Right lobe of liver (tissue), 6 donors: ENCODE results near the gene MESP2. TPM values are rescaled to one million over a fixed set of nuclear protein-coding genes. Genes with fewer than 3 reads are reported as not detected.

Experiments used
- ATAC-seq, 4 donors: fragments of 200-7000 bp; cut with Tn5 transposase; one replicate each; pipeline ENCODE4 v1.9.1; 2020; ENCODE audit warnings: mild to moderate bottlenecking in 4 of 4, moderate library complexity in 4 of 4
- DNase-seq, 3 donors: peaks; one replicate each; pipeline ENCODE4 v3.0.0-alpha.2; 2020
- H3K27ac ChIP-seq, 3 donors: fragments of 200-600 bp; one replicate each; pipeline ENCODE4 v1.8.0; 2022
- H3K27me3 ChIP-seq, 2 donors: fragments of 200-600 bp; one replicate each; pipeline ENCODE4 v1.8.0; 2022
- H3K36me3 ChIP-seq, 4 donors: fragments of 200-600 bp; sonication (generic) in 1 of 4; one replicate each; pipeline versions ENCODE4 v1.5.1 to v1.8.0; 2017 to 2022; ENCODE audit warnings: control low read depth in 1 of 4
- H3K4me1 ChIP-seq, 4 donors: fragments of 200-600 bp; sonication (generic) in 1 of 4; one replicate each; pipeline versions ENCODE4 v1.5.1 to v1.8.0; 2017 to 2022; ENCODE audit warnings: control low read depth in 1 of 4
- H3K4me3 ChIP-seq, 3 donors: fragments of 200-600 bp; one replicate each; pipeline ENCODE4 v1.8.0; 2022
- H3K9me3 ChIP-seq, 4 donors: fragments of 200-600 bp; sonication (generic) in 1 of 4; one replicate each; pipeline versions ENCODE4 v1.5.1 to v1.8.0; 2017 to 2022; ENCODE audit warnings: control low read depth in 1 of 4
- CTCF ChIP-seq, 4 donors: fragments of 200-600 bp in 3 of 4; fragments of 450-650 bp in 1 of 4; IDR thresholded peaks; one replicate each; pipeline versions ENCODE4 v1.5.1 to v1.8.0; 2016 to 2022; ENCODE audit warnings: antibody characterized with exemption in 4 of 4, mild to moderate bottlenecking in 2 of 4
- POLR2A ChIP-seq: fragments of 450-650 bp; IDR thresholded peaks from one replicate; pipeline ENCODE4 v1.6.1; 2017; ENCODE audit warnings: antibody characterized with exemption, mild to moderate bottlenecking
- WGBS: methylation state at CpG from one replicate; pipeline ENCODE4 v1.1.6; 2018; ENCODE audit warnings: low coverage, low lambda C conversion rate; ENCODE audit not compliant: insufficient coverage; ENCODE audit errors: missing lambda C conversion rate; 5-methylcytosine and 5-hydroxymethylcytosine counted together
- intact Hi-C, 2 donors: fragments of 100-400 bp; cut with DNase I; formaldehyde crosslinking; loops; one replicate each; pipeline versions ENCODE4 v1.11.2 to v1.14.1; 2022
- total RNA-seq, 6 experiments: library from RNA; depleted of rRNA in 2 of 6; stranded (reverse); fragments of >200 nt in 2 of 6; fragmentation: NEBNext Ultra II Directional in 3 of 6; extraction: Animal tissue kit (Norgen Biotek cat#: 25700) in 3 of 6; gene quantifications; one replicate each; pipeline versions ENCODE4 v1.1.0 to v1.2.4, GENCODE V29; 2016 to 2023
- donor health status: DM: no; HTN: yes; CAD: no.
- donor health status: DM: no; HTN: no; CAD: no.
- donor health status: DM: no; HTN: no; CAD: no.
- donor health status: DM: no; HTN: yes; CAD: no.
- donor health status: DM: no; HTN: yes; CAD: no.

MESP2 gene
- total RNA-seq, 6 experiments from 2014 or later, result 0.12 TPM; not detected in 5

- 84% methylated on average over 3 of the region's 5 CpGs for WGBS
These were observed 24.4 kb upstream of the MESP2 start for GRCh38 chr15:89751748-89752147.

GRCh38 chr15:89753855-89754254 is 22.3 kb upstream of the MESP2 start:
- H3K4me1 ChIP-seq, result peaks cover 0 to 14% (median 0%) of the 10 kb centered on the region in 4 donors
- ATAC-seq, result no peak
- intact Hi-C loops, result no loop called here
- H3K36me3 ChIP-seq, result no peaks in the 10 kb centered on the region
- TF ChIP-seq POLR2A, result no peak
- no peak for TF ChIP-seq CTCF (IDR thresholded peaks at IDR 0.05)
- H3K27me3 ChIP-seq, result no peaks in the 10 kb centered on the region
- no peak for DNase-seq
- H3K4me3 ChIP-seq, result no peak overlapping the region
- 62% methylated on average over 7 of the region's 7 CpGs for WGBS
- H3K9me3 ChIP-seq, result no peaks in the 10 kb centered on the region
- H3K27ac ChIP-seq, result no peak overlapping the region

More at GRCh38 chr15:89751748-89752147, 24.4 kb upstream of the MESP2 start:
- H3K9me3 ChIP-seq, result no peaks in the 10 kb centered on the region
- H3K36me3 ChIP-seq, result no peaks in the 10 kb centered on the region
- H3K27ac ChIP-seq, result no peak overlapping the region
- no peaks in the 10 kb centered on the region for H3K27me3 ChIP-seq
- ATAC-seq (no peak), DNase-seq (peak in 1 of 3 donors; percentile 55)
- intact Hi-C loops, result no loop called here
- peaks cover 0 to 10% (median 0%) of the 10 kb centered on the region in 4 donors for H3K4me1 ChIP-seq
- TF ChIP-seq CTCF (IDR thresholded peaks at IDR 0.05), result no peak
- TF ChIP-seq POLR2A, result no peak
- no peak overlapping the region for H3K4me3 ChIP-seq

GRCh38 chr15:89754361-89755154 is 21.6 kb upstream of the MESP2 start:
- no peak for ATAC-seq
- intact Hi-C loops, result loop anchor here in 1 of 2 donors (5.0 kb wide), 1 partner anchor 123 kb away; no protein-coding TSS in a partner anchor

GRCh38 chr15:89755701-89756100 is 20.4 kb upstream of the MESP2 start:
- 81% methylated on average over 3 of the region's 4 CpGs for WGBS
- H3K4me1 ChIP-seq, result peaks cover 0 to 12% (median 0%) of the 10 kb centered on the region in 4 donors
- H3K4me3 ChIP-seq, result no peak overlapping the region
- no peaks in the 10 kb centered on the region for H3K27me3 ChIP-seq
- no peak overlapping the region for H3K27ac ChIP-seq
- TF ChIP-seq POLR2A (no peak), CTCF (IDR thresholded peaks at IDR 0.05) (no peak)
- intact Hi-C loops, result loop anchor here in 1 of 2 donors (5.0 kb wide), 1 partner anchor 122 kb away; no protein-coding TSS in a partner anchor
- ATAC-seq (no peak), DNase-seq (no peak)
- H3K36me3 ChIP-seq, result no peaks in the 10 kb centered on the region
- no peaks in the 10 kb centered on the region for H3K9me3 ChIP-seq

More at GRCh38 chr15:89754361-89755154, 21.6 kb upstream of the MESP2 start:
- Histone ChIP-seq H3K27ac (no peak overlapping the region), H3K36me3 (no peaks in the 10 kb centered on the region), H3K4me1 (peaks cover 0 to 14% (median 0%) of the 10 kb centered on the region in 4 donors), H3K9me3 (no peaks in the 10 kb centered on the region), H3K4me3 (no peak overlapping the region), H3K27me3 (no peaks in the 10 kb centered on the region)
- 70% methylated on average over 8 of the region's 8 CpGs for WGBS
- DNase-seq, result no peak
- TF ChIP-seq CTCF (IDR thresholded peaks at IDR 0.05), result no peak
- TF ChIP-seq POLR2A, result no peak
